Measurements from ENCODE around the gene TNPO3. TPM values are rescaled to one million over a fixed set of nuclear protein-coding genes. Genes with fewer than 3 reads are reported as not detected.

TNPO3 gene
- total RNA-seq, 1 experiment from 2014 or later: 58.5 TPM

GRCh38 chr7:128921866-128922440 is 133.0 kb downstream of the TNPO3 start (continued):
- TF ChIP-seq REST (IDR thresholded peaks at IDR 0.05; ENCODE audit: low read depth) (no peak), ATF3 (IDR thresholded peaks at IDR 0.05) (no peak), EZH2phosphoT487 (IDR thresholded peaks at IDR 0.05; ENCODE audit: borderline replicate concordance) (no peak), SIN3A (IDR thresholded peaks at IDR 0.05; ENCODE audit: low read depth) (no peak), CBX3 (IDR thresholded peaks at IDR 0.05; ENCODE audit: low read depth) (no peak)

- no peak for ATAC-seq
- Histone ChIP-seq H3K27me3 (ENCODE audit: insufficient read depth, low read length) (peaks cover 12% of the 10 kb centered on the region; the same call in 1 of the 2 replicates), H3K4me1 (ENCODE audit: control insufficient read depth in 1 of 2, insufficient read depth in 2 of 2, low read length in 2 of 2) (no peaks in the 10 kb centered on the region), H3K9me2 (ENCODE audit: insufficient read depth) (no peaks in the 10 kb centered on the region), H3K4me3 (replicated peaks in 1 of 2; ENCODE audit: low read depth in 1 of 2, low read length in 2 of 2) (no peak overlapping the region), H3K79me2 (ENCODE audit: insufficient read depth, low read length) (no peaks in the 10 kb centered on the region), H3K27ac (ENCODE audit: low read depth, low read length) (no peak overlapping the region), H3K36me3 (ENCODE audit: control insufficient read depth in 1 of 2, insufficient read depth in 2 of 2, low read length in 2 of 2) (no peaks in the 10 kb centered on the region), H2AFZ (ENCODE audit: low read depth, low read length, poor library complexity, severe bottlenecking) (no peak overlapping the region), H3K9ac (ENCODE audit: low read length) (no peak overlapping the region), H3K4me2 (ENCODE audit: low read length) (no peak overlapping the region), H4K20me1 (ENCODE audit: insufficient read depth) (no peaks in the 10 kb centered on the region), H3K9me3 (ENCODE audit: control insufficient read depth in 1 of 2, insufficient read depth in 1 of 2, low read depth in 1 of 2, low read length in 2 of 2) (no peaks in the 10 kb centered on the region)
- POLR2A ChIA-PET: no interaction called here
- TF ChIP-seq SIN3A (IDR thresholded peaks at IDR 0.05; ENCODE audit: low read depth) (no peak), SP1 (IDR thresholded peaks at IDR 0.05; ENCODE audit: low read depth) (no peak), JUND (IDR thresholded peaks at IDR 0.05) (no peak), ZBTB33 (IDR thresholded peaks at IDR 0.05; ENCODE audit: extremely low read depth, insufficient replicate concordance, low read length) (no peak), EGR1 (IDR thresholded peaks at IDR 0.05; ENCODE audit: low read depth) (no peak), SRF (IDR thresholded peaks at IDR 0.05; ENCODE audit: low read depth) (no peak)
- no TSS peak for BruUV-seq (replicated peaks)
- RAD21 ChIA-PET (ENCODE audit: low non-redundant PET in 1 of 2, low total read pairs in 2 of 2, uncharacterized antibody in 2 of 2, unreplicated experiment in 2 of 2): no interaction called here
- no peak for DNase-seq (ENCODE audit: low read depth, low spot score)
- CTCF ChIA-PET: no interaction called here
- intact Hi-C loops (cut with micrococcal nuclease): no loop called here
Measured at GRCh38 chr7:128920913-128921582, 133.9 kb downstream of the TNPO3 start.
